Measurements from ENCODE around the gene FAM76B.

The FAM76B gene

GRCh38 chr11:95802806-95803205, 13.2 kb upstream of the FAM76B start:
- TF ChIP-seq CTCF (IDR thresholded peaks at IDR 0.05; ENCODE audit: low read length, missing control alignments) = no peak
- no peak for DNase-seq (ENCODE audit: low read depth)
- H3K4me3 ChIP-seq (replicated peaks; ENCODE audit: low read depth, low read length) = no peak overlapping the region

- H3K4me3 ChIP-seq (replicated peaks; ENCODE audit: low read depth, low read length) = no peak overlapping the region
- no peak for DNase-seq (ENCODE audit: low read depth)
- TF ChIP-seq CTCF (IDR thresholded peaks at IDR 0.05; ENCODE audit: low read length, missing control alignments) = no peak
These were observed 10.9 kb upstream of the FAM76B start for GRCh38 chr11:95800438-95800837.

GRCh38 chr11:95799546-95799945, 10.0 kb upstream of the FAM76B start:
- TF ChIP-seq CTCF (IDR thresholded peaks at IDR 0.05; ENCODE audit: low read length, missing control alignments) = no peak
- no peak overlapping the region for H3K4me3 ChIP-seq (replicated peaks; ENCODE audit: low read depth, low read length)
- DNase-seq (ENCODE audit: low read depth) = no peak

GRCh38 chr11:95796501-95796900, 6.9 kb upstream of the FAM76B start:
- no peak overlapping the region for H3K4me3 ChIP-seq (replicated peaks; ENCODE audit: low read depth, low read length)
- TF ChIP-seq CTCF (IDR thresholded peaks at IDR 0.05; ENCODE audit: low read length, missing control alignments) = no peak
- no peak for DNase-seq (ENCODE audit: low read depth)

- DNase-seq (ENCODE audit: low read depth) = no peak
- no peak overlapping the region for H3K4me3 ChIP-seq (replicated peaks; ENCODE audit: low read depth, low read length)
- TF ChIP-seq CTCF (IDR thresholded peaks at IDR 0.05; ENCODE audit: low read length, missing control alignments) = no peak
These were observed 6.2 kb upstream of the FAM76B start for GRCh38 chr11:95795627-95796295.

GRCh38 chr11:95794086-95794485, 4.5 kb upstream of the FAM76B start:
- TF ChIP-seq CTCF (IDR thresholded peaks at IDR 0.05; ENCODE audit: low read length, missing control alignments) = no peak
- DNase-seq (ENCODE audit: low read depth) = no peak

GRCh38 chr11:95793116-95793515, 3.5 kb upstream of the FAM76B start:
- no peak for DNase-seq (ENCODE audit: low read depth)
- TF ChIP-seq CTCF (IDR thresholded peaks at IDR 0.05; ENCODE audit: low read length, missing control alignments) = no peak
- no peak overlapping the region for H3K4me3 ChIP-seq (replicated peaks; ENCODE audit: low read depth, low read length)

More at GRCh38 chr11:95794086-95794485, 4.5 kb upstream of the FAM76B start:
- H3K4me3 ChIP-seq (replicated peaks; ENCODE audit: low read depth, low read length) = no peak overlapping the region

Measured in fibroblast of pulmonary artery (primary cell).